Activated CD8-positive, alpha-beta memory T cell treated with anti-CD3 and anti-CD28 coated beads, Interleukin-2, amount 50 U/mL, for 1 hour (primary cell): ENCODE measurements around the gene HEYL.

ENCODE experiments used
- DNase-seq: peaks from one replicate; pipeline ENCODE4 v3.0.0-alpha.2; 2020; ENCODE audit errors: extremely low read depth

HEYL gene

DNA sequence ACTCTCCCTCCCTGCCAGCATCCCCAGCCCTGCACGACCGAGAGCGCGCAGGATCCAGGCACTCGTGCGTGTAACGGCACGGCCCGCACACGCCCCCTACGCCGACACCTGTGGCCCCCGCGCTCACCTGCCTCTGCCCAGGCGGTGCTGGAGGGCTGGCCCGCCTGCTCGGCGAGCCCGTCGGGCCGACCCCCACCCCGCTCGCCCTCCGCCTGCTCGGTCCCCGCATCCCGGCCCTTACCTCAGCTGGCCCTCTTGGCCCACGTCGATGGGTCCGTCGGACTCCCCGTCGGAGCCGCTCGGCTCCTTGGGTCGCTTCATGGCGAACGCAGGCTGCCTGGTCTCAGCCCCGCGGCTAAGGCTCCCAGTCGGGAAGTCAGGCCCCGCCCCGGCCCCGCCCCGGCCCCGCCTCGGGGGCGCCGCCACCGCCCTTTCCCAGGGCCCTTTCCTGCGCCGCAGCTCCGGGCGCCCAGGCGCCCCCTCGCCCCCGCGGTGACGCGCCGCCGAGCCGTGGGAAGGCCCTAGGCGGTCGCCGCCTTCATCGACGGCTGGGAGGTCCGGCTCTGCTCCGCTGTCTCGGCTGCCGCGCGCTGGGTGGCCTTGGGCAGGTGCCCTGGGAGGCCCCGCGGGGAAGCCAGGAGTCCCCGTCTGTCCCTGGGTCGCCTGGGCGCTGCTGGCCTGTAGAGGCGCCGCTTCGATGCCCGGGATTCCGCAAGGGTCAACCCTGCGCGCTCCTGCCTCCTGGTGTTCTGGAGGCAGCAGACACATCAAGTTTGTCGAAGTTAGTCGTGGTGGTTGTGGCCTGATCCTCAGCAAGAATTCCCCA lies at the start of gene HEYL:
TSS of gene HEYL (minus strand) at position 339 of the 826 bp plus-strand sequence. CDS start at position 321, 18 bp downstream.
- no peak for DNase-seq

DNA sequence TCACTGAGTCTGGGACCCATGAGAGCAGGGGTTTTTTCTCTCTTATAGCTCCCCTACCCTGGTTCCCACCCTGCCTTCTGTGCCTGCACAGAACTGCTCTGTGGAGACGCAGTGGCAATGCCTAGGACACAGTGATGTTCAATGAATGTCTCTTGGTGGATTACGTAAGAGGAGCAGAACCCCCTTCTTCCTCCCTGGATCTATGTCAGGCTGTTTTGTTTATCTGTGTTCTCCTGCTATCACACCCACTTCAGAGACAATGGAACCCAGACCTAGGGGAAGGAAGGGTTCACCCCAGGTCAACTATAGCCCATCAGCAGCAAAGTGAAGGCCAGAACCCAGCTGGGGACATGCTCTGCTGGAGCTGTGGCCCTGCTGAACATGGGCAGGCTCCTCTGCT lies 49.8 kb upstream of the HEYL start:
- DNase-seq = no peak

DNA sequence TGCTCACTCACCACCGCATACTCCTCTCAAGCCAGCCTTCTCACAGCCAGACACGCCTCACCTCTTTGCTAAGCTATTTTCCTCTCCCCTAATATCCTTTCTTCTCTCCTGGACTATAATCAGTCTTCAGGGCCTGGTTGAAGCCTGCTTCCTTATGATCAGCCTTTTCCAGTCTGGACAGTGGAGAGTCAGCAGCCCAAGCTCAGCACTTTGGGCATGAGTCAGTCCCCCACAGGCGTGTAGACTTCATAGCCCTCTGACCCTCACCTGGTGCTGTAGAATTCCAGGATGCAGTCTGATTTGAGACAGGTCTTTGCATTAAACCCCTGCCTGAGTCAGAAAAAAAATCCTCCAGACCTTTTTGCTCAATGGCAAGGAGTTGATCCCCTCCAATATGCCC lies 49.3 kb upstream of the HEYL start:
- DNase-seq = no peak

DNA sequence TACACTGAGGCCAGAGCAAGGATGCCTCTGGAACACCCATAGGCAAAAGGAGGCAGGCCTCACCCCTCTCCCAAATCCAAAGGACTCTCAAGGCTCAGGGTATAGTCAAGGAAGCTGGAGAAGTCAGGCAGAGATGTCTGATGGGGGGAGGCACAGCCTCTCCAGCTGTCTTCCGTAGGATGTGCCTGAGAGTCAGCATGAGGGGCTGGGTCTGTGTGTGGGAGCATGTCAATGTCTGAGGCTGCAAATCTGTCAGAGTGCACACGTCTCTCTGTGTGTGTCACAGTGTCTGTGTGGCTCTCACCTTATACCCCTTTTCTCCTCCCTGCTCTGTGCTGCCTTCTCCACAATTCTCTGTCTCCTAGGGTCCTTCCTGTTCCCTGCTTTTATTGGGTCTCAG lies 47.8 kb upstream of the HEYL start:
- DNase-seq = no peak

DNA sequence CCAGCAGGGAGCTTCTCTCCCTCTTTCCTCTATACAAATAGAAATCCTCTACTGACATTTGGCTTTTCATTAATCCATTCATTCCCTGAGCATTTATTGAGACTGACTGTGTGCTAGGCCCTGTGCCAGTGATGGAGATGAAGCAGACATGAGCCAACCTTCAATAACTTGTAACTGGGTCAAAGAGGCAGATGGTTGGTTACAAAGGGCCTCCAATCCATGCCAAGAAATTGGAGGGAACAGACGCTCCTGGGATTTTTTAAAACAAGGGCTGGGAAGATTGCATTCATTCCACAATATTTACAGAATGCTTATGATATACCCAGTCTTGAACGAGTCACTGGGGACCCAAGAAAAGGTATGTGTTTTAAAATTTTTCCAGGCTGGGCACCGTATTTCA lies 45.6 kb upstream of the HEYL start:
- DNase-seq = no peak

DNA sequence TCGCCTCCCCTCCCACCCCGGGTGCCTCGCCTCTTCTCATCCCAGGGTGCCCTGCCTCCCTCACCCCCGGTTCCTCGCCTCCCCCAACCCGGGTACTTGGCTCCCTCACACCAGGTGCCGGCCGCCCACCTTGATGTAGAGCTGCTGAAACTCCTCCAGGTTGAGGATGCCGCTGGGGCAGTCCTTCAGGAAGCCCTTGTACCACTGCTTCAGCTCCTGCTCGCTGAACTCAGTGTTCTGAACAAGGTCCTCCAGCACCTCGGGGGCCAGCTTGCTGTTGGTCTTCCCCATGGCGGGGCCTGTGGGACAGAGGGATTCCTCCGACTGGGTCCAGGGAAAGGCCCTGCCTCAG lies 44.8 kb upstream of the HEYL start:
- no peak for DNase-seq

DNA sequence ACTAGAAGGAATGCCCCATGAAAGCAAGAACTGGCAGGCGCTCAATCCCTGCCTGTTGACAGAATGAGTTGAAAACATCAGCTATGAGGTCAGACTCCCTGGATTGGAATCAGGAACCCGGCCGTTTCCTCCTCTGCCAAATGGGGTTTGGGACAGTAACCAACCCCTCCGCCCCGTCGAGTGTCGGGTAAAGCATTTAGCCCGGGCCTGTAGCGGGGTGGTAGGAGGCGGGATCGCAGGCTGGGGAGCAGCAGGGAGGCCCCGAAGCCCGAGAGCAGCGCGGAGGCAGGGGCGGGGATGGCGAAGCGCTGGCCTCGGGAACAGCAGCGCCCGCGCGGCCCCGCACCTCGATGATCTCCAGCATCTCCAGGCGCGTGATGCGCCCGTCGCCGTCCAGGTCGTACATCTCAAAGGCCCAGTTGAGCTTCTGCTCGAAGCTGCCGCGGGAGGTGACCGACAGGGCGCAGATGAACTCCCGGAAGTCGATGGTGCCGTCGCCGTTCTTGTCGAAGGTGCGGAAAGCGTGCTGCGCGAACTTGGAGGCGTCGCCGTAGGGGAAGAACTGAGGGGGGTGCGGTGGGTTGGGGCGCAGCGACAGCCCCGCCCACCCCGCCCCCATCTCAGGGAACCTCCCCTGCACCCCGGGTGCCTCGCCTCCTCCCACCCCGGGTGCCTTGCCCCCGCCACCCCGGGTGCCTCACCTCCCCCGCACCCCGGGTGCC lies 44.3 kb upstream of the HEYL start:
- no peak for DNase-seq

DNA sequence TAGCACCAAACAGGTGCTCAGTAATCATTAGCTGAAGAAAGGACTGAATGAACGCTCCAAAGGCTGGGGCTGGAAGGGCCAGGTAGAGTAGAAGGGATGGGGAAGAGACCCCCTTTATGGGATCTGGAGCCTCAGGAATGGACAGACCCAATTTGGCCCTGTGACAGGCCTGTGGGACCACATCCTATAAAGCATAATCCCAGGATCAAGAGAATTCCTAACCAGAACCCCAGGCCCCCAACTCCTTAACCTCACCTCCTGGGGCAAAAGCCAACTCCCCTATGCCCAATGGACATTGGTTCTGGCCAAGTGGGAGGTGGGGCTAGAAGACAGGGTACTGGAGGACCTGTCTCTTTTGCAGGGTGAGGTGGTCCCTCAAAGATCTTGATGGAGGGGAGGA lies 42.6 kb upstream of the HEYL start:
- no peak for DNase-seq

DNA sequence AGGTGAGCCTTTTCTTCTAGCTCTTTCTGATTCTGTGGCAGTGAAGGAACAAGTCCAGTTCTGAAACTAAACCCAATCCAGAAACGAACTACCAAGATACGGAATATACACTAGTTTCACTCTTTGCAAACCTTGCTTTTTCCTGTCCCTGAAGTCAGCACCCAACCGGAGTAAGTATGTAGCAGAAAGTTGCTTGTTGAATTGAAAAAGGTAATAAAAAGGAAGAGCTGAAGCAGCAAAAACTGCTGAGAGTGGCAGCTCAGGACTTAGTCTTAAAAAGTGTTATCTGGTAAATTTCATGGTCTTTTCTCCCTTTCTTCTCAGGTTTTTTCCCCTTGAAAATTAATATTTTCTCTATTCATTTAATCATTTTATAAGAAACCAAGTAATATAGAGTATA lies 41.9 kb upstream of the HEYL start:
- DNase-seq = no peak

DNA sequence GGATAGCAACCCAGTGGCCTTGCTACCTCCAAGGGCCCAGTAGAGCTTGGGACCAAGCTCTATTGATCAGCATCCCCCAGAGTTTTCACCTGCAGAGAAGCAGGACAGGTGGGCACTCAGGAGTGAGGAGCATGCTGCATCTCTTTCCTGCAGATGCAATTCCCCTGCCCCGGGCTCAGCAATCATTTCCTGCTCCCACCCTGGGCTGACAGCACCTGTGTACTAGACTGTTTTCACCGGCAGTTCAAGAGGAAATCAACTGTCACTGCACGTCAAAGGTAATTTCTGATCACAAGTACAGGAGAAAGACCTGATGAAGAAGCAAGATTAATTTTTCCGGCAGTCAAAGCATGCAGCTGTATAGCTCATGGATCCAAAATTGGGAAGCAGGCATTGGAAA lies 41.3 kb upstream of the HEYL start:
- DNase-seq = no peak

DNA sequence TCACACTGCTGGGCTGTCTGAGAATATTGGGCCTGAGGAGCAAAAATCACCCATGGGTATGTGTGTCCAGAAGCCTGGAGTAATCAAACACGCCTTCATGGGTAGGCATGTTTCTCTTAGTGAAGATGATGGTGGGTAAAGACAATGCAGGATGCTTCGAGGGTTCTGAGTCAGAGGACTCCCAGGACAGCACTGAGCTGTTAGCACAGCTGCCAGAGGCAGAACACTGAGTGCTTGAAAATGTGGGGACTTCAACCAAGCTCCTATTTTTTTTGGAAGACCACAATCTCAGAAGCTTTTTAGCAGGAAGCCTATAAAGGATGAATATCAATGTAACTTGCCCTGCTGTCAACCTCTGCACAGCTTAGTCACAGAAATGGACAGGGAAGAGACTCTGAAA lies 40.4 kb upstream of the HEYL start:
- no peak for DNase-seq

DNA sequence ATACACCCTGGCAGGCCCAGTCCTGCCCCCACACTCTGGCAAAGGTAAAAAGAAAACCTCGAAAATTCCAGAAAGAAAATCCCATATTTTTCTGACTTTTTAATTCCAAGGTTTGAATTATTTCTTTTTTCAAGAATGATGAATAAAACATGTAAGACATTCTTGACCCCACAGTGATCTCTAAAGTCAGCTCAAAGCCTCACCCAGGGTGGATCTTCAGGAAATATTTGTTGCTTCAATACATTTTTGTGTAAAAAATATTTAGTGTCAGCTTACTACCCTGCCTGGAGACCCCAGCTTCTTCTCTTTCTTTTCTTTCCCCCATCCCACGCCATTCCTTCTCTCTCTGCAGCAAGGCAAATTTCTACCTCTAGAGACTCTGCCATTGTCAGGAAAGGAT lies 39.4 kb upstream of the HEYL start:
- no peak for DNase-seq

DNA sequence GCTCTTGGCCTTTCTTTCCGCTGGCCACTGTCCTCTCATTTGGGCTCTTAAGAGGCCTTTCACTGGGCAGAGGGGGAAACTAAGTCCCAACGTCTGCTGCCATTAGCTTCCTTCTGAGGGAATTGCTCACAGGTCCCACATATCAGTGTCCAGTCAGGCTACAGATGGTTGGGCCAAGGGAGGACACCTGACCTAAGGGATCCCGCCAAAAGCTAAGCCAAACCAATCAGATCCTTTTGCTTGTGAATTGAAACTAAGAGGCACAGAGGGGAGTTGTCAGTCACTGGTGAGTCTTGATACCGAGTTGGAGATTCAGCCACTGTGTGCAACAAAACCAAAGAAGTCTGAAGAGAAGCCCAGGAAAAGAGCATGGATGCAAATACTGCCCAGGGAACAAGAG lies 38.2 kb upstream of the HEYL start:
- no peak for DNase-seq

DNA sequence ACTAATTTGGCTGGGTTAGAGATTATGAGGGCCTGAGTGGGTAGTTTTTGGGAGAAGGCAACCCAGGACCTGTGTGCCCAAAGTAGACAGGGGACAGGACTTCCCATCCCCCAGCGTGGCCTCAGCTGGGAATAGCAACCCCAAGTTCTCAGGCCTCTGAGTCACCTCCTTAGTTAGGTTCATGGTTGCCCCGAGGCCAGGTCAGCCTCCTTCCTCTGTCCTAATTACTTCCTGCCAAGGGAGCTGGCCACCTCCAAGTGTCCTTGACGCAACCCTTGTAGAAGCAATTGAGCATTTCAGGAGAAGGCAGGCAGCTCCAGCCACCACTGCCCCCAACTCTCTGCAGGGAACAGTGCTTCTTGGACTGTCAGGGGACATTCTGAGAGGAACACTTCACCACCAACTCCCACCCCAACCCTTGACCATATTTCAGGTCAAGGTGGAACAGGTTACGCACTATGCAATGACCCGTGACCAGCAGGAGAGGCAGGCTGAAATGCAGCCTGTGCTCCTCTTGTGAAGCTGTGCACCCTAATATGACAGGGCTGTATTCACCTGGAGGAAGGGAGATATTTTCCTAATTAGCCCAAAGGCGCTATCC lies 37.6 kb upstream of the HEYL start:
- no peak for DNase-seq

DNA sequence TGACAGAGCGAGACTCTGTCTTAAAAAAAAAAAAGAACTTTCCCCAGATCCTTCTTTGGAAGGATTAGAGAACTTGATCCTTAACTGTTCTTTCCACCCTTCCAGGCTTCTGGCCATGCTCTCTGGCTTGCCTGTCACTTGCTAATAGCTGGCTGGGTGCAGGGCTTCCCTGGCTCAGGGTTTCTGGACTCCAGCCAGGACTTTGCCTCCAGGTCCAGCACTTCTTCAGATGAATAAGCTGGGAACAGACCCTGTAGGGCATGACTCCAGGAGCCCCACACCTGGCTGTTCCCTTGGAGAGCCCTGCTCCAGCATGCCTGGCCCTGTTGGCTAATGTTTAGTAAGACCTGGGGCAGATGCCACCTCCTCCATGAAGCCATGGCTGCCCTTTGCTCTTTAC lies 35.8 kb upstream of the HEYL start:
- no peak for DNase-seq

DNA sequence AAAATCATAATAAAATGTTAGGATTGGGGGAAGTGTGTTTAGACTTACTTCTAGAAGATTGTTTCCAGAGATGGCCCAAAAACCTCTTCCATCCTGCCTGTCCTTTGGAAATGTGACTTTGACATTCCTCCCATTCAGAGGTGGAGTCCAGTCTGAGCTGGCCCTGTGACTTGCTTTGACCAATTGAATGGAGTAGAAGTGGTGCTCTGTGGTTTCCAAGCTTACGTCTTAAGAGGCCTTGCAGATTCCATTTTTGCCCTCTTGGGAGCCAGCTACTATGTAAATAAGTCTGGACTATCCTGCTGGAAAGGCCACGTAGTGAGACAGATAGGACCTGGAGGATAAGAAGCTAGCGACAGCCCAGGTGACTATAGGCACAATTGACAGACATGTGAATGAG lies 33.8 kb upstream of the HEYL start:
- no peak for DNase-seq

DNA sequence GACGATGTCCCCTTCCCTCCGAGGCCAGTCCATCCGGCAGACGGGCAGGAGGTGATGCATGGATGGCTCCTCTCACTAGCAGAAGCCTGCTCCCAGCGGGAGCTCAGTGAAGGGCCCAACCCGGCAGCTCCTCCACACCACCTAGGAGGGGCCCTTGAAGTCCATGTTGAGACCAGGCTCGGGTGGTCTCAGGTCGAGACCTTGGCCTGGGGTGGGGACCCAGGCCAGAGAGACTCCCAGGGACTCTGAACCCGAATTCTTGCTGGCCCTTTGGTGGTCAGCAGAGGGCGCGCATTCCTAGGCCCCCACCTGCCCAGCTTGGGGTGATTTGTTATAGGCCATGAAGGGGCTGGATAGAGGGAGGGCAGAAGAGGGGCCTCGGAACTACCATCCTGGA lies 33.1 kb upstream of the HEYL start:
- no peak for DNase-seq

DNA sequence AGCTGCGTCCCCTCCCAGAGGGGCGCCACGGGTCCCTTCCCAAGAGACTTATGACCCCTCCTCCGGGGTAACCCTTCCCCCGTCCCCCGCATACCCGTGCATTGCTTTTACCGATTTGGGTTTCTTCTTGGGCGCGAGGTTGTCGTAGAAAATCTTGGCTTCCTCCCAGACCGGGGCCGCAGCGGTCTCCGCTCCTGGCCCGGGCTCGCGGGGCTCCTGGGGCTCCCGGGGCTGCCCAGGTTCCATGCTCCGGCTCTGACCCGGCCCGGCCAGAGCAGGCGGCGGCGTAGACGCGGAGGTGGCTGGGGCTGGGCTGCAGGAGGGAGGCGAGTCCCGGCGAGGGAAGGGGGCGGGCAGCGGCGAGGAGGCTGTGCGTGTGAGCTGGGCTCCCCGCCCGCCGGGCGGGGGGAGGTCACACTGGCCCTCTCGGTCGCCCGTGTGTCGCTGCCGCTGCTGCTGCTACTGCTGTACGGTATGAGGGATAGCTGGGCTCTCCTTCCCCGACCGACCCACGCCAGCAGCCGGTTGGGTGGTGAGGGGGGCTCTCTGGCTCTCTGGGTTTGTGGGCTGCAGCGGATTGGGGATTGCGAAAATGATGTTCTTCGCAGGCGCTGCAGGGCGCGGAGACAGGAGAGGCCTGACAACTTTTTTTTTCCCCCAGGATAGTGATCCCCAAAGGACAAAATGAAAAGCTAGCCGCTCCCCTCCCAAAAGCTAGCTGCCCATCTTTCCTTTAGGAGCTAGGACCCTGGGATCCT lies 32.5 kb upstream of the HEYL start, which contains the start of gene NT5C1A:
TSS of gene NT5C1A (minus strand) at position 315 of the 758 bp plus-strand sequence. CDS start at position 246, 69 bp downstream.
- DNase-seq = no peak

DNA sequence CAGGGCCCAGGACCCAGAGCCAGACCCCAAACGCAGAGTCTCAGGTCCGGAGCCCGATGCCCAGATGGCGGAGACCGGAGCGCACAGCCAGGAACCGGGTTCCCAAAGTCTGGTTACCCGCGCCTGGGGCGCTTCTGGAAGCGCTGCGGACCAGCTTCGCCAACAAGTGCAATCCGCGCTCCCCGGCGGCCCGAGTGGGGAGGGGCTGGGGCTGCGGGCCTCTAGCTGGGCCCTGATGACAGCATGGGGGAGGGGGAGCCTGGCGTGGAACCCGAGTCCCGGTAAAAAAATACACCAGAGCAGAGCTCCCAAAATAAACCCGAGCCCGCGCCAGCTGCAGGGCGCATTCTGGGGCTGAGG lies 32.0 kb upstream of the HEYL start:
- no peak for DNase-seq

DNA sequence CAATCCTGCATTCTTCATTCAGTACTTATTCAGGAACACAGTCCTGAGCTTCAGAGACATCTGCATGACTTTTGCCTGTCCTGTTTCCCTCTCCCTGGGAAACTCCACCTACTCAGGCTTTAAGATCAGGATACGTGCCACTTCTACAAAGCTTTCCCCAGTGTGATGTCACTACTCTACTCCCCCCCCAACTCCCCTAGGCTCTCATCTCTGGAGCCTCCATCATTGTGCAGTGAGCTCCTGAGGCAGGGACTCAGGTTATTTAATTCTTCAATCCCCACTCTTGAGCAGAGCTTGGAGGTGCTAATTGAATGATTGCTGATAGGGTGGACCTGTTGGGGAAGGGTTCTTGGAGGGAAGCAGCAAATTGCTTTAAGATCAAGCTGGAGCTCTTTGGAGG lies 31.2 kb upstream of the HEYL start:
- DNase-seq = no peak

DNA sequence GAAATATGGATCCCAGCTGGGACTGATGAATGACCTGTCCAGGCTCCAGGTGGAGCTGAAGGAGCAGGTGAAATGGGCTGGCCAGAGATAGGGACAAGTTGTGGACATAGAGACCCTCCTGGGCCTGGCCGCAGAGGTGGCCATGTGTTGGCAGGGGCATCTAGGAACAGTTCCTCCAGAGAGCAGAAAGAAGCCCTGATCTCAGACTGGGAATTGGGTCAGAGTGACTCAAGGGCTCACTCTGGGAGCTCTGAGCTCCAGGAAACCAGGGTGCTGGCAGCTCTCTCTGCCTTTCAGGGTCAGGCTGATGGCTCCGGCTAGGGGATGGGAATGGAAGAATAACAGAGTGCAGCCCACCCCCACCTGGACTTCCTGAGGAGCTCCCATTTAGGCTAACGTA lies 29.5 kb upstream of the HEYL start:
- no peak for DNase-seq

DNA sequence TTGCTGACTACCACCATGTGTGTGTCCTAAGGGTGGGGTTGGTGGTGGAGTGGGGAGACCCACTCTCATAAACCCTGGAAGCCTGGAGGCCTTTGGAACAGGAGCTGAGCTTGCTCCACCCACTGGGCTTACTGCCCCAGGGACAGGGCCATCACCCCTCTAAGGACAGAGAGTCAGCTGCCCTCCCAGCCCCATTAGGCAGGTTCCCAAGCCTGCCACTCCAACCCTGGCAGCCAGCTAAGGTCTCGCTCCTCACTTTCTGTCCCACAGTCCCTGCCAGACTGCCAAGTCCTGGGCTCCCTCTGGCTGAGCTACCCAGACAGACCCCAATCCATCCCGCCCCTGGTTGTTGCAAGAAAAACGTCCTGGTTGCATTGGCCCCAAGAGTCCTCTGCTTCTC lies 28.7 kb upstream of the HEYL start:
- no peak for DNase-seq
